ENCODE results near the gene STAT3. TPM values are rescaled to one million over a fixed set of nuclear protein-coding genes. Genes with fewer than 3 reads are reported as not detected.
"Not testable (repeated sequence)": the region's sequence is repeated elsewhere in the genome, so short reads cannot be mapped to it uniquely, and the experiment has no call there.

Gene STAT3
- total and polyA plus RNA-seq, 2 donors = 96.4 to 143 TPM

DNA sequence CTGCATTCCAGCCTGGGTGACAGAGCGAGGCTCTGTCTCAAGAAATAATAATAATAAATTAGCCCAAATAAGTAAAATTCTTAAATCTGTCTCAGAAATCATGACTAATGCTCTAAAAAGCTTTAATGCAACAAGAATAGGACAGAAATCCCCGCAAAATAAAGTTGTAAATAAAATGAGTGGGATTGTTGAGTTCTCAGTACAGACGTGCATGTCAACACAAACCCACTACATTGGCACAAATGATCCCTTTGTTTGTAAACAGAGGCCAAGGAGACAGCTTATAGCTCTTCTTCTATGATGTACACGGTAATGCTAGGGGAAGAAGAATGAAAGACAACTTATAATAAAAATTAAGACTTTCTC, 118.1 kb downstream of the STAT3 start:
- H3K4me1 ChIP-seq (ENCODE audit: insufficient read depth) = peaks cover 2% of the 10 kb centered on the region
- WGBS = 68% methylated on average over 4 of the region's 4 CpGs

DNA sequence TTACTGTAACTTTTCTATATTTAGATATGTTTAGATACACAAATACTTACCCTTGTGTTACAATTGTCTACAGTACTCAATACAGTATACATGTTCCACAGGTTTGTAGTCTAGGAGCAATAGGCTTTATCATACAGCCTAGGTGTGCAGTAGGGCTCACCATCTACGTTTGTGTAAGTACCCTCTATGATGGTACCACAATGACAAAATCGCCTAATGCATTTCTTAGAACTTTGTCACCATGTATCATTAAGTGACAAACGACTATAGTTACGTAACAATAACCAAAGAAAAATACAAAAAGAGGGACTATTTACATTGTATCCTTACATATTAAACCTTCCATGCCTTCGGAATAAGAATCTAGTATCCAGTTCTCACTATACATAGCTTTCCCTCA, 120.0 kb downstream of the STAT3 start:
- peaks cover 2% of the 10 kb centered on the region for H3K4me1 ChIP-seq (ENCODE audit: insufficient read depth)
- H3K4me3 ChIP-seq (ENCODE audit: low read depth, low read length) = no peak overlapping the region
- no peak for DNase-seq (ENCODE audit: extremely low spot score)
- 89% methylated on average over 5 of the region's 5 CpGs for WGBS
- no peaks in the 10 kb centered on the region for H3K36me3 ChIP-seq (ENCODE audit: insufficient read depth)
- H3K27ac ChIP-seq (ENCODE audit: low read depth) = no peak overlapping the region

More for the DNA sequence above, 118.1 kb downstream of the STAT3 start:
- Histone ChIP-seq H3K36me3 (ENCODE audit: insufficient read depth) (no peaks in the 10 kb centered on the region), H3K27ac (ENCODE audit: low read depth) (no peak overlapping the region), H3K4me3 (ENCODE audit: low read depth, low read length) (no peak overlapping the region)
- no peak for DNase-seq (ENCODE audit: extremely low spot score)

DNA sequence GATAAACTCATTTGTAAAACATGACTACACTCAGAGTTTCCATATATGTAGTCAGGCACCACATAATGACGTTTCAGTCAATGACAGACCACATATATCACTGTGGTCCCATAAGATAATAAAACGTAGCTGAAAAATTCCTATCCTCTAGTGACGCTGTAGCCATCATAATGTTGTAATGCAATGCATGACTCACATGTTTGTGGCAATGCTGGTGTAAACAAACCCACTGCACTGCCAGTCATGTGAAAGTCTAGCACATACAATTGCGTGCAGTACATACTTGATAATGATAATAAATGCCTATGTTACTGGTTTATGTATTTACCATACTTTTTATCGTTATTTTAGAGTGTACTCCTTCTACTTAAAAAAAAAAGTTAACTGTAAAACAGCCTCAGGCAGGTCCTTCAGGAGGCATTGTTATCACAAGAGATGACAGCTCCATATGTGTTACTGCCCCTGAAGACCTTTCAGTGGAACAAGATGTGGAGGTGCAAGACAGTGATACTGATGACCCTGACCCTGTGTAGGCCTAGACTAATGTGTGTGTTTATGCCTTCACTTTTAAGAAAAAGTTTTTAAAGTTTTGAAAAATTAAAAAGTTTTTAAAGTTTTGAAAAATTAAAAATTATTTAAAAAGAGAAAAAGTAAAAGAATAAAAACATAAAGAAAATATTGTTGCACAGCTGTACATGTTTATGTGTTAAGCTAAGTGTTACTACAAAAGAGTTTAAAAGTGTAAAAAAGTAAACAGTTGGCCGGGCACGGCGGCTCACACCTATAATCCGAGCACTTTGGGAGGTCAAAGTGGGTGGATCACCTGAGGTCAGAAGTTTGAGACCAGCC, 121.1 kb downstream of the STAT3 start:
- Histone ChIP-seq H3K4me1 (ENCODE audit: insufficient read depth) (peaks cover 2% of the 10 kb centered on the region), H3K27ac (ENCODE audit: low read depth) (no peak overlapping the region), H3K4me3 (ENCODE audit: low read depth, low read length) (no peak overlapping the region), H3K36me3 (ENCODE audit: insufficient read depth) (no peaks in the 10 kb centered on the region)
- 58% methylated on average over 9 of the region's 9 CpGs for WGBS
- no peak for DNase-seq (ENCODE audit: extremely low spot score)

DNA sequence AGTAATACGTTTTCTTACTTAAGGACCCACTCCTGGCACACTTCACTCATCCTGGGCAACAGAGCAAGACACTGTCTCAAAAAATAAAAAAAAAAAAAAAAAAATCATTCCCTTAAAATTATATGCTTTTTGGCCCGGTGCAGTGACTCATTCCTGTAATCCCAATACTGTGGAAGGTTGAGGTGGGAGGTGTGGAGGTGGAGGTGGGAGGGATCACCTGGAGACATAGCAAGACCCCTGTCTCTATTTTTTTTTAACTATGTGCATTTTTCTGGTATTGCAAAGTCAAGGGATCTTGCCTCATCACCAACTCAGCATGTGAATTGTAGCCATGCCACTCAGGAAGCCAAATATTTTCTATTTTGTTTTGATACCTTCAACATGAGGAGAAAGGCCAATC, 121.8 kb downstream of the STAT3 start:
- 80% methylated on average over 2 of the region's 2 CpGs for WGBS
- H3K4me1 ChIP-seq (ENCODE audit: insufficient read depth) = peaks cover 2% of the 10 kb centered on the region
- no peaks in the 10 kb centered on the region for H3K36me3 ChIP-seq (ENCODE audit: insufficient read depth)
- DNase-seq (ENCODE audit: extremely low spot score) = no peak
- no peak overlapping the region for H3K27ac ChIP-seq (ENCODE audit: low read depth)
- H3K4me3 ChIP-seq (ENCODE audit: low read depth, low read length) = no peak overlapping the region

DNA sequence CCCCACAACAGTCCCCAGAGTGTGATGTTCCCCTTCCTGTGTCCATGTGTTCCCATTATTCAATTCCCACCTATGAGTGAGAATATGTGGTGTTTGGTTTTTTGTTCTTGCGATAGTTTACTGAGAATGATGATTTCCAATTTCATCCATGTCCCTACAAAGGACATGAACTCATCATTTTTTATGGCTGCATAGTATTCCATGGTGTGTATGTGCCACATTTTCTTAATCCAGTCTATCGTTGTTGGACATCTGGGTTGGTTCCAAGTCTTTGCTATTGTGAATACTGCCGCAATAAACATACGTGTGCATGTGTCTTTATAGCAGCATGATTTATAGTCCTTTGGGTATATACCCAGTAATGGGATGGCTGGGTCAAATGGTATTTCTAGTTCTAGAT, 123.9 kb downstream of the STAT3 start:
- H3K4me1 ChIP-seq (ENCODE audit: insufficient read depth); H3K4me3 ChIP-seq (ENCODE audit: low read depth, low read length); H3K36me3 ChIP-seq (ENCODE audit: insufficient read depth); DNase-seq (ENCODE audit: extremely low spot score); H3K27ac ChIP-seq (ENCODE audit: low read depth): not testable (repeated sequence)
- WGBS = no CpG with 5 or more reads among the region's 4 CpGs

Other genes starting within 250 kb of the STAT3 start
- 40.5 TPM for gene RAB5C, start 233.5 kb downstream of the STAT3 start, total RNA-seq
- gene RAB5C, start 233.5 kb downstream of the STAT3 start, polyA plus RNA-seq = 198 TPM
- 0.79 TPM for gene KCNH4, start 207.3 kb downstream of the STAT3 start, total RNA-seq
- gene KCNH4, start 207.3 kb downstream of the STAT3 start, polyA plus RNA-seq = 0.49 TPM
- not detected for gene HCRT, start 203.0 kb downstream of the STAT3 start, total RNA-seq
- gene HCRT, start 203.0 kb downstream of the STAT3 start, polyA plus RNA-seq = not detected
- 6.7 TPM for gene GHDC, start 193.9 kb downstream of the STAT3 start, total RNA-seq
- 32.0 TPM for gene GHDC, start 193.9 kb downstream of the STAT3 start, polyA plus RNA-seq
- gene STAT5B, start 112.1 kb downstream of the STAT3 start, total RNA-seq = 37.6 TPM
- 66.3 TPM for gene STAT5B, start 112.1 kb downstream of the STAT3 start, polyA plus RNA-seq
- 14.9 TPM for gene STAT5A, start 99.9 kb downstream of the STAT3 start, total RNA-seq
- gene STAT5A, start 99.9 kb downstream of the STAT3 start, polyA plus RNA-seq = 34.0 TPM
- 296 TPM for gene CAVIN1, start 34.8 kb upstream of the STAT3 start, total RNA-seq
- gene CAVIN1, start 34.8 kb upstream of the STAT3 start, polyA plus RNA-seq = 478 TPM
- 72.1 TPM for gene ATP6V0A1, start 70.4 kb upstream of the STAT3 start, total RNA-seq
- 36.5 TPM for gene ATP6V0A1, start 70.4 kb upstream of the STAT3 start, polyA plus RNA-seq
- gene NAGLU, start 147.8 kb upstream of the STAT3 start, total RNA-seq = 18.0 TPM
- 40.3 TPM for gene NAGLU, start 147.8 kb upstream of the STAT3 start, polyA plus RNA-seq
- gene HSD17B1, start 164.5 kb upstream of the STAT3 start, total RNA-seq = 1.5 TPM
- 2.5 TPM for gene HSD17B1, start 164.5 kb upstream of the STAT3 start, polyA plus RNA-seq
- 8.8 TPM for gene COASY, start 173.7 kb upstream of the STAT3 start, total RNA-seq
- 43.7 TPM for gene COASY, start 173.7 kb upstream of the STAT3 start, polyA plus RNA-seq
- gene MLX, start 178.7 kb upstream of the STAT3 start, total RNA-seq = 17.1 TPM
- gene MLX, start 178.7 kb upstream of the STAT3 start, polyA plus RNA-seq = 38.0 TPM
- gene PSMC3IP, start 189.3 kb upstream of the STAT3 start, total RNA-seq = 4.5 TPM
- gene PSMC3IP, start 189.3 kb upstream of the STAT3 start, polyA plus RNA-seq = 7.9 TPM
- 49.9 TPM for gene RETREG3, start 220.9 kb upstream of the STAT3 start, total RNA-seq
- 21.2 TPM for gene RETREG3, start 220.9 kb upstream of the STAT3 start, polyA plus RNA-seq
- 15.2 TPM for gene TUBG1, start 221.2 kb upstream of the STAT3 start, total RNA-seq
- gene TUBG1, start 221.2 kb upstream of the STAT3 start, polyA plus RNA-seq = 42.9 TPM

Measured in urinary bladder (tissue), 4 donors.